Measurements from ENCODE around the gene OR4D5.

GRCh38 chr11:123901867-123902266, 37.5 kb upstream of the OR4D5 start, which contains the start of gene OR8D4:
- TF ChIP-seq CTCF (IDR thresholded peaks at IDR 0.05) = no peak
- no peak for TF ChIP-seq POLR2A (IDR thresholded peaks at IDR 0.05)
